NCI-H1105 treated with DMSO at 0.1 percent for 48 hours (cell line): ENCODE results near the gene SSR4.

Experiments used
- DNase-seq: peaks from one replicate; lab custom pipeline; 2025; lab: John Stamatoyannopoulos, UW

SSR4 gene

DNA sequence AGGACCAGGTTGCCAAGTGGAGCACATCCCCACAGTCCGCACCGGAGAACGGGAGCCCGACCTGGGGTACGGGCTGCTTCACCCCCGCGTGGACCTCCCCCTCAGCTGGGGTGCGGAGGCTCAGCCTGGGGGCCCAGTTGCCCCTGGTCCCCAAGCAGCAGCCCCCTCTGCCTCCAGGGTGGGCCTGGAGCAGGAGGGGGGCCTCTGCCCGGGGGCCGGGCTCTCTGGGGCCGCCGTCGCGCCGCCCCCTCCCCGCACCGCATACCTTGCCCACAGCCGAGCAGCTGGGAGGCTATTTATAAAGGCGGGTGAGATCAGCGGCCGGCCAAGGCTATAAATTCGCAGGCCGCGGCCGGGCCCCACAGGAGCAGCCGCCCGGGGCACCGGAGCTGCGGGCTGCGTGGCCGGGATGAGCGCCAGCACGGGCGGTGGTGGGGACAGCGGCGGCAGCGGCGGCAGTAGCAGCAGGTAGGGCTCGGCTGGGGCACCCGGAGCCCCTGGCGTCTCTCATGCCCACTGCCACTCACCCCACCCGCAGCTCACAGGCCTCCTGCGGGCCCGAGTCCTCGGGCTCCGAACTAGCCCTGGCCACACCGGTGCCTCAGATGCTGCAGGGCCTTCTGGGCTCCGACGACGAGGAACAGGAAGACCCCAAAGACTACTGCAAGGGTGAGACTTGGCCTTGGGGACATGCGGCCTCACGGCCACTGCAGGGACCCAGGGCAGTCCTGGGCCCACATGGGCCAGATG, 13.6 kb upstream of the SSR4 start, which contains the start of gene SRPK3:
TSS of gene SRPK3 (plus strand) at position 364 of the 750 bp plus-strand sequence. CDS start at position 410, 46 bp downstream.
- DNase-seq = no peak

DNA sequence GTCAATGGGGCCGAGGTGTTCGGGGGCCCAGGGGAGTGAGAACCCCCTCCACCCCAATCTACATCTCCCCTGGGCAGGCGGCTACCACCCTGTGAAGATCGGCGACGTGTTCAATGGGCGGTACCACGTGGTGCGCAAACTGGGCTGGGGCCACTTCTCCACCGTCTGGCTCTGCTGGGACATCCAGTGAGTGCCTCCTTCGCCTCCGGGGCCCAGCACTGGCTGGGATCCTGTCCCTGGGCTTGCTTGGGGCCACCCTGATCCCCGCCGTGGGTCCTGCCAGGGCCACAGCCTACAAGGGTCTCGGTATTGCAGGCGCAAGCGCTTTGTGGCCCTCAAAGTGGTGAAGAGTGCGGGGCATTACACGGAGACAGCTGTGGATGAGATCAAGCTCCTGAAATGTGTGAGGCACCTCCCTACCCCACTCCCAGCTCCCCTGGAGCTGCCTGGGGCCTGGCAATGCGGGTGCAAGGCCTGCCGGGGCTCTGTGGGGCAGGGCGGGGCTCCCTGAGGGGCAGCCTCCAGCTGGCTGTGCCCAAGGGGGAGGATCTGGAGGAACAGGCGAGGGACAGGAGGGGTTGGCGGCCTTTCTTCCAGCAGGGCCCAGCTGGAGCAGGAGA, 12.9 kb upstream of the SSR4 start:
- no peak for DNase-seq

DNA sequence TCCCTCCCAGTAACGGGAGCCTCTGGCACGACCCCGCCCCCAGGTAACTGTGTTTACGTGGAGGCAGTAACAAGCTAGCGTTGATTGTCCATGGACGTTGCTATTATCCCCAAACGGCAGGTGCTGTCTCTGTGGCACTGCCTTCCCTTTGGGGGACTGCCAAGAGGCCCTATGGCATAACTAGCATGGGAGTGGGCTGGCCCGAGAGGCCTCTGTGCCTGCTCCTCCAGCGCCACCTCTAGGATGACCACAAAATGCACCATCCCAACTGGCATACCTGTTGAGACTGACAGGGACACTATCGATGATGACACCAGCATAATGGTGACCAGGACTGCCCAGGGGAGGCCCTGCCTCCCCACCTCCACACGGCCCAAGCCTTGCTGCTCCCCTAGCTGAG, 12.2 kb upstream of the SSR4 start:
- DNase-seq = peak; percentile 98

DNA sequence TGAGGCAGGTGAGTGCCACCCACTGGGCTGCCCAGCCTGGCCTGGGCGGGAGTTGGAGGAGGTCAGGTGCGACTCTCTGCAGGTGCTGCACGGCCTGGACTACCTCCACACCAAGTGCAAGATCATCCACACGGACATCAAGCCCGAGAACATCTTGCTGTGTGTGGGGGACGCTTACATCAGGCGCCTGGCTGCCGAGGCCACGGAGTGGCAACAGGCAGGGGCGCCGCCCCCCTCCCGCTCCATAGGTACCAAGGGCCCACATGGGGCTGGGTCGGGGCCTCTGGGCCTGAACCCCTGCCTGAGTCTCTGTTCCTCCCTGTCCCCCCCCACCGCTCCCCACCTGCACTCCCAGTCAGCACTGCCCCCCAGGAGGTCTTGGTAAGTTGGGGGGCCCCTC, 11.6 kb upstream of the SSR4 start:
- no peak for DNase-seq

DNA sequence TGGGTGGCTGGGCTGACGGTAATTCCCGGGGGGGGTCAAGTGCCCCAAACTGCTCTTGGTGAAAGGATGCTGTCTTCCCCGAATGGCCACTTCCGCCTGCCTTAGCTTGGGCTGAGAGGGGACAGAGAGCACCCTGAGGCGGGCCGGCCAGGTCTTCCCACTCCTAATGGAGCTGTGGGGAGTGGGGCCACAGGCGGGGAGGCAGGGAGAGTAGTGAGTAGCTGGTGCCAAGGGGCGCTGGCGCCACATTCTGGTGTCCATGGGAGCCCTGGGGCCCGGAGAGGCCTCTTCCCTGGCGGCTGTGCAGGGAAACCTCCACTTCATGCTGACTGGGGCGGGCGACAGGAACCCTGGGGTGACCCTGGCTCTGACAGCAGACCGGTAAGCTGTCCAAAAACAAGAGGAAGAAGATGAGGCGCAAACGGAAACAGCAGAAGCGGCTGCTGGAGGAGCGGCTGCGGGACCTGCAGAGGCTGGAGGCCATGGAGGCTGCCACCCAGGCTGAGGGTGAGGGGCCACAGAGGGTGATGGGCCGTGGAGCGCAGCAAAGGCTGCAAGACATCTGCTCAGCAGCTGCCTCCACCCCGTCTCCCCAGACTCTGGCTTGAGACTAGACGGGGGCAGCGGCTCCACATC, 11.0 kb upstream of the SSR4 start:
- no peak for DNase-seq

DNA sequence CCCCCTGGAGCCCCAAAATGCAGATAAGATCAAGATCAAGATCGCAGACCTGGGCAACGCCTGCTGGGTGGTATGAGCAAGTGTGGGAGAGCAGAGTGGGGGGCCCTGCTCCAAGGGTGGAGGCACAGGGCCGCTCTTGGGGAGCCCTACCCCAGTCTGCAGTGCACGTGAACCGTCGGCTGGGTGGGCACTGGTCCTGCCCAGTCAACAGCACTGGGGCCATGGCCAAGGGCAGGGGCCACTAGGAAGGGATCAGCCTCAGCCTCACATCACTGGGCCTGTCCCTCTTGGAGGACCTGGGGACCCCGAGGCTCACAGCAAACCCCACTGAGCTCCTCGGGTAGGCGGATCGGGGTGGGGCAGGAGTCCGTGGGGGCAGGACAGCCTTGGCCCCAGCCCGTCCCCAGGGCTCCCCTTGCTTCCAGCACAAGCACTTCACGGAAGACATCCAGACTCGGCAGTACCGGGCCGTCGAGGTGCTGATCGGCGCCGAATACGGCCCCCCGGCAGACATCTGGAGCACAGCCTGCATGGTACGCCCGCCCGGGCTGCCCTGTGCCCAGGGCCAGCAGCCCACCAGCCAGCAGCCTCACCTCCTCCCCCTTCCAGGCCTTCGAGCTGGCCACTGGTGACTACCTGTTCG, 10.0 kb upstream of the SSR4 start:
- DNase-seq = no peak

DNA sequence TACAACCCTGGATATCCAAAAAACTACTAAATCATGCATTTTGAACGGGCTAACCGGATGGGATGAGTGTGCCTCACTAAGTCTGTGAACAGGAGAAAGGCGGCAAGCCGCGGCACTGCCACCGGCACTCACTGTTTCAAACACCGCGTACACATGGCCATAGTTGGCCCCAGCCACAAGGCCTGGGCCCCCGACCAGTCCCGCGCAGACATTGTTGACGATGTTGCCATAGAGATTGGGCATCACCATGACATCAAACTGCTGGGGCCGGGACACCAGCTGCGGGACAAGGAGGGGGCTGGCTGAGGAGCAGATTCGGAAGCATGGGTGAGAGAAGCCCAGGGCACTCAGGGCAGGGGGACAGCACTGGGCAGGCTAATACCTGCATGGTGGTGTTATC, 7.8 kb upstream of the SSR4 start:
- no peak for DNase-seq

DNA sequence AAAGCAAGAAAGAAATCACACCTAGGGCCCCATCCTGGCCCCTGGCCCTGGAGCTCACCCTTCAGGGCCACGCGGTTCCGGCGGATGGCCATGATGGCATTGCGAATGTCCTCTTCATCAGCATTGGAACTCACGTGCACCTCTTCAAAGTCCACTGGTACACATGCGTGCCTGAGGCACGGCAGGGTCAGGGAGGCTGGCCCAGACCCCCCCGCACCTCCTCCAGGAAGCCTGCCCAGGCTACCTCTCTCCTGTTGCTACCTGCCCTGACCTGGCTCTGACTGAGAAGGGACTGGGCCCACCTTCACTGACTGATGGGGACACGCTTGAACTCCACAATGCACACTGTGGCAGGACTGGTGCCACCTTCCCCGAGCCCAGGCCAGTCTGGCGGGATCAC, 4.8 kb upstream of the SSR4 start:
- DNase-seq = no peak

DNA sequence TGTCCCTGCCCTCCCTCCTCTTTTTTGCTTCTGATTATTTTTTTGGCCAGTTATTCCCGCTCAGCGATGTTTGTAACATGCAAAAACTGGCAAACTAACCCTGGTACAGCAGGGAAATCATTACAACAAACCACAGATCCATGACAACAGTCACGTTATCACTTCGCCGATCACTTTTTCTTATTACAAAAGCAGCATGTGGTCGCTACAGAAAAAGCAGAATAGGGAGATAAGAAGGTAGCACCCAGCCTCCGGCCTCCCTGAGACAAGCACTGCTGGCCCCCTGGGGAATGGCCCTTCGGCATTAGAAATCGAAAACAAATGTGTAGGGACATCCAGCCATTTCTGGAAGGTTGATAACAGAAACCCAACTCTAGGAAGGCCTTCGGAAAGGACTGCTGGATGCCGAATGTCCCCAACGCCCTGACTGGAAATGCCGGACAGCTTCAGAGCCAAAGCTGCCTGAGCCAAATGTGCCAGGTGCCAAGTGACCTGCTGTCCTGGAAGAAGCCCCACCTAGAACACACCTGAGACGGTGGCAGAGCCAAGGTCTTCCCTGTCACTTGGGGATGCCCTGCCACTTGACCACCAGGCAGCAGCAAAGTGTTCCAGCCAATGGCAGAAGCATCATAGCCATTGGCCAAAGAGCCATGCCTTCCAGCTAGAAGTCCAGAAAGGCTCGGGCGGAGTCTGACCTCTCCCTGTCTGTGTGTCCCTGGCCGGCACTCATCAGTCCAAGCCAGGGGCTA, 3.2 kb upstream of the SSR4 start:
- DNase-seq = no peak

DNA sequence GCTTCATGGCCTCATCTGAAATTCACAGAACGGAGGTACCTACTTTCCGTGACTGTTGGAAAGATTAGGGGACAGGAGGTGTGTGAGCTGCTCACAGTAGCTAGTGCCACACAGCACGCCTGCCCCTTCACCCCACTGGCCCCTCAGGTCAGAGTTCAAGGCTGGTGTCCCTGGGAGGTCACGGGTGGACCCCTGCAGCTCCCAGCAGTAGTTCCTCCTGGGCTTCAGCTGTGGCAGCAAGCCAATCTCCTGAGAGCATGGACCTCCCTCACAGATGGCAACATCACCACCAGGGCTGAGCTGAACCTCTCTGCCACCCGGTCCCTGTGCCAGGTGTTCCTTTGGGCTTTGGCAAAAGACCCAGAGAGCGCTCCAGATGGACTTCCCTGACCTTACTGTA, 2.1 kb upstream of the SSR4 start:
- no peak for DNase-seq

DNA sequence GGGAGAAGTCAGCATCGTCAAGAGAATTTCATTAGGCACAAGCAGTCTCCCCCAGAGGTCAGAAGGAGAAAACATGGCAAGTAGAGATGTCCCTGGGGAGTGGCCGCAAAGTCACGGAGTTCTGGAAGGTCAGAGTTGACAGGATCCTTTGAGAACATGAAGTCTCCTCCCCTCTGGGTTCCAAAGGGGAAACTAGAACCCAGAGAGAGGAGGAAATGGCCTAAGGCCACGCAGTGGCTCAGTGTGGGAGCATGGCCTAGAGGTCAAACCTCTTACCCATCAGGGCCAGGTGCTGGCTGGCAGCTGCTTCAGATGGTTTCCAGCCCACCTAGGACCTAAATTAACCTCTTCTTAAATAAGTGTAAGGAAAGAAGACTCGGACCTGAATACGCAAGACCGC, 1.2 kb upstream of the SSR4 start:
- no peak for DNase-seq

DNA sequence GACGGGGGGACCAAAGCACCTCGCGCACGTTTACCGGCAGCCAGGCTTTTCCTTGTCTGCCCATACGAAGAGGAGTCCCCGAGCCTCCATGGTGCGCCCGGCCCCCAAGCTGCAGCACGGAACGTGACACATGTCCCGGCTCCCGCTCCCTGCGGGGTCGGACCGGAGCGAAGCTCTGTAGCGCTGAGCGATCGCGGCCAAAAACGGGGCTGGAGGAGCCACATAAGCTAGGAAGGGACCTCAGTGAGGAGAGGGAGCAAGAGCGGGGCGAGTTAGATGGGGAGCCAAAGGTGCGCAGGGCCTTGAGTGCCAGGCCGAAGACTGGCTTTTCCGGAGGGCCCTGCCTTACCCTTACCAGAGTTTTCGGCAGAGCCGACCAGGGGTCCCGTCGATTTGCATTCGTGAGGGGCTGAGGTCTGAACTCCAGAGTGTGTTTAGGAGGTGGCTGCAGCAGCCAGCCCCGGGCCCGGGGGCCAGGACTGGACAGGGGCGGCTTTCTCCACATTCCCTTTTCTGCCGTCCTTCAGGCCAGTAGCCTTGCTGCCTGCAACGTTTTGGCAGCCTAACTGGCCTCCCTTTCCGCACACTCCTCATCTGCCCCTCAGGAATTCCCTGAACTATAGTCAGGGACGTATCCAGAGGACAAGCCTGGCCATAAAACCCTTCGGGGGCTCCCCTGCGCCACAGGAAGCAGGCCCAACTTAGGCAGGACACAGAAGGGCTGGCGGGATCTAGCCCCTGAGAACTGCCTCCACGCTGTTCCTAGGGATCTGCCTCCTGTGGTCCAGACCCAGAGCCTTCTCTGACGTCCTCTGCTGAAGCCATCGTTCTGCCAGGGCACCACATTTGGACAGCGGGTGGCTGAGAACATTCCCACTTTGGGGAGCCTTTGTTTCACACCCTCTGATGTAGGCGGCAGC, 689 bp downstream of the SSR4 start:
- no peak for DNase-seq

DNA sequence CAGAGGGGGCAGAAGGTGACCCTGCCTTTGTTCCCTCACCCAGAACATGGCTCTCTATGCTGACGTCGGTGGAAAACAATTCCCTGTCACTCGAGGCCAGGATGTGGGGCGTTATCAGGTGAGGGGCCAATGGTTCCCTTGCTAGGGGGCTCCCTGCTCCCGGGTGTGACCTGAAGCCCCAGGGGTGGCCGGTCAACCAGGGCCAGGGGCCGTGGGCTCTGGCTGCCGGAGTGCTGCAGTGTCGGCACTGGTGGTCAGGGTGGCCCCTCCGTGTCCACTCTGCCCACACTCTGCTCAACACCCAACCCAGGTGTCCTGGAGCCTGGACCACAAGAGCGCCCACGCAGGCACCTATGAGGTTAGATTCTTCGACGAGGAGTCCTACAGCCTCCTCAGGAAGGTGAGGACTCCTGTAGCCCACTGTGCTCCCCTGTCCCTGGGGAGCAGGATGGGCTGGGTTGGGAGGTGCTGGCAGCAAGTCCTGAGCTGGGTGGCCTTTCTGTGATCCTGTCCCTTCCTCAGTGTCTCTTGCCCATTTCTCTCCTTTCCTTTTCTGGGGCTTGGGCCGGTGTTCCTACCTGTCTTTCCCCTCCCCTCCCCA, 3.0 kb downstream of the SSR4 start:
- no peak for DNase-seq

DNA sequence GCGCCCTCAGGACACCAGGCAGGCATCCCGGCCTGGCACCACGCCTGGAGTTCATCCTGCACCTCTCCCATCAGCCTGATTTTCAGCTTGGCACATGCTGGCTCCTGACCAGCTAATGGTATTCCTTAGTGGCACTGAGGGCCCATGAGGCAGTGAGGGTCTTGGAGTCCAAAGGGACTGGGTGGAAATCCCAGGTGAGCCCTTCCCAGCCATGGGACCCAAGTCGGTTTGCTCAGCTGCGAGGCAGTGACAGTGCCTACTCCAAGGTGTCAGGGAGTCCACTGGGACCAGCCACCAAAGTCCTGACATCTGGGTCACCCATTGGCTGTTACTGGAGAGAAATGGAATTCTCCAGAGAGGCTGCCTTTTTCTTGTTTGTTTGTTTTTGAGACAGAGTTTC, 4.9 kb downstream of the SSR4 start:
- DNase-seq = no peak

DNA sequence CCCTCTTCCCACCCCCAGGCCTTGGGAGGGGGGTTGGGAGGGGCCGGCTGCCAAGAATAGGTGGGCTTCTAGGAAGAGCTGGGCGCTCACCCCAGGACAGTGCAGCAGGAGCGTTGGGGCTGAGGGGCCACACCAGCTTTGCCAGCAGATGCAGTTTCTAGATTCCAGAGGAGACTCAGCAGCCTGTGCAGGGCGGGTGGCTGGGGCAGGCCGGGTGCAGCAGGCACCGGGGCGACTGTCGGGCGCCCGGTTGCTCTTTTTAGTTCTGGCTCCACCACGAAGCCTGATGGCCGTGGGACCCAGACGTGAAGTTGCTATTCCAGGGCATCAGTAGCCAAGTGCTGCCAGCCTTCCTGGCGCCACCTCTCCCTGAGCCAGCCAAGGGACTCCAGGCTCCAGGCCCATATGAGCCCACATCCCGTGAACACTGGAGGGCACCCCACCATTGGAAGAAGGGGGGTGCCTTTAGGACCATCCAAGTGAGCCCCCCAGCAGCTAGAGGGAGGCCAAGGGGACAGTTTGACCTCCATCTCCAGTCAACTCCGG, 5.8 kb downstream of the SSR4 start:
- DNase-seq = no peak

DNA sequence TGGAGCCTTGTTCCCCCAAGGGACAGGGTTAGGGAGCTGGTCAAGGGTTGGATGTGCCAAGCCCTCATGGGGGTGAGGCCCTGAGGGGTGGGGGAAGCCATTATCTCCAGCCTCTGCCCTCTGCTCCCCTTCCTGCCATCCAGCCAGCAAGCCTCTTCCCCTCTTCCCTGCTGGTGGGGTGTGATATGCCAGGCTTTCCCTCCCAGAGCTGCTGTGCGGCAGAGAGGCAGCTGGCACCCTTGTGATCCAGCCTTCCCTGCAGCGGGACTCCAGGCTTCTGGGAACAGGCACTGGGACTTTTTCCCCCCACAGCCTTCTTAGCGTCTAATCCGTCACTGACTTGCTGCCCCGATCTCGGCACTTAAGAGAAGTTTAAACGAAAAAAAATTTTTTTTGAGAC, 6.3 kb downstream of the SSR4 start:
- no peak for DNase-seq

DNA sequence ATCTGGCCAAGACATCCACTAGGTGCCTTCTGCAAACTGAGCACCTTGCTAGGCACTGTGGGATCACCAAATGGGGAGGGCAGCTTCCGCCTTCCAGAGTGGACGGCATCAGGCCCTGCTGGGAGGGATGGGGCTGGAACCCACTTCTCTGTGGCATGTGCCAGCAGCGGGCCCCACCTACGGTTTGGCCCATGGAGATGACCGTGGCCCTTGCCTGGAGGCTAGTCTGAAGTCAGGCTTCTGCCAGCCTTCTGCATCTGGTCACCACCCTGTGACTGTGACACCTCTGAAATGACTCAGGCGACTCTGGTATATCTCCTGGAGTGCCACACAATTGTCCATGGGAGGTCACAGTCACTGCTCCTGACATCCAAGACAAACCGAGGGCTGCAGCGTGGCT, 7.2 kb downstream of the SSR4 start:
- no peak for DNase-seq

DNA sequence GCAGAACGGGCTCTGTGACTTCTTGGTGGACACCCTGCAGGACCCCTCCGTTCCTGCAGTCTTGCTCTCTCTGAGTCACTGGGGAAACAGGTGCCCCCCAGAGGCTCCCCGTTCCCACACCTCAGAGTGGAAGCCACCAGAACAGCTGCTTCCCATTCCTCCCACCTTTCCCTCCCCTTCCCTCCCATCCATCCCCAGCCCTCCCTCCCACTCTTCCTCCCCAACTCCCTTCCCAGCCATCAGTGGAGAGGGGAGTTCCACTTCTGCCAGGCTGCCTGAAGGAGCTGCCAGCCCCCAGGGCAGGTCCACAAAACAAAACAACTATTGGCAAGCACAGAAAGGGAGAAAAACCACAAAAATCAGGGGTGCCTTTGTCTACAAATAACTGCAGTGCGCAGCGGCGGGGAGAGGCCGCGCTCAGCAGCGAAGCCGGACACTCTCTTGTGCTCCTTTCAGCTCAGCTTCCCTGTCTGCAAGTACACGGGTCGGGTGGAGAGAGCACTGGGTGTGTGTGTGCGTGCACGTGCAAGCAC, 8.1 kb downstream of the SSR4 start:
- no peak for DNase-seq

DNA sequence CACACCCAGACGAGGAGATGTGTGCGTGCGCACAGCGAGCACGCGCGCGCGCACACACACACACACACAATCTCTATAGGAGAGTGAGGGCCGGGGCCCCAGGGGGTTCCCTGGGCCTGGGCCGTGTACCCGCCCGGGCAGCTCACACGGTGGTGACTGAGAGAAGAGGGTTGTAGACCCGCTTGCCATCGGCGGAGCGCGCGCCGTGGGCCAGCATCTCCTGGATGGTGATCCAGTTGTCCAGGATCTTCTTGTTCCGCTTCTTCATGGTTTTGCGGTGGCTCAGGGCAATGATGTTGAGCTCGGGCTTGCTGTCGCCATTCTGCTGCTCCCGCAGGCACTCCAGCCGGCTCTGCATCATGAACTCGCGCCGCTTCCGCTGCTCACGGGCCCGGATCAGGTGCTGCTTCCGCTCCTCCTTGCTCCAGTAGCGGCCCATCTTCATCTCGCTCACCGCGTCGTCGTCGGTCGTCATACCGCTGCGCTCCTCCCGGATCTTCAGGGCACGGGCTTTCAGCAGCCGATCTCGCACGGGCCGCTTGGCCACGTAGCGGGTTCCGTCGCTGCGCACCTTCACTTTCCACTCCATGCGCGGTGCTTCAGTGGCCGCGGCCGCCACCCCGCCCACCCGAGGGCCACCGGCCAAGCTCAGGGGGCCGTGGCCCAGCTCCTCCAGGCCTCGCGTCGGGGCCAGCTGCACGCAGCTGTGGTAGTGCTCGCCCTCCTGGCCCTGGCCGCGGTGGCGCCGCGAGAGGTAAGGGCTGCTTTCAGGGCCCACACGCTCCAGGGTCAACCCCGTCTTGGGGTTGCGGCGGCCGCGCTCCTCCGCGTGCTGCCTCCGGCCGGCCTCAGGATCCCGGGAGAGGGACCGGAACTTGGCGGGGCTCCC, 9.0 kb downstream of the SSR4 start:
- no peak for DNase-seq
